Measurements from ENCODE around the gene IFNL1. TPM values are rescaled to one million over a fixed set of nuclear protein-coding genes. Genes with fewer than 3 reads are reported as not detected.
A peak's percentile ranks its signal among the peaks of the same experiment; 100 is the strongest.

Gene IFNL1
- total RNA-seq, 1 donor from 2014 or later: not detected

DNA sequence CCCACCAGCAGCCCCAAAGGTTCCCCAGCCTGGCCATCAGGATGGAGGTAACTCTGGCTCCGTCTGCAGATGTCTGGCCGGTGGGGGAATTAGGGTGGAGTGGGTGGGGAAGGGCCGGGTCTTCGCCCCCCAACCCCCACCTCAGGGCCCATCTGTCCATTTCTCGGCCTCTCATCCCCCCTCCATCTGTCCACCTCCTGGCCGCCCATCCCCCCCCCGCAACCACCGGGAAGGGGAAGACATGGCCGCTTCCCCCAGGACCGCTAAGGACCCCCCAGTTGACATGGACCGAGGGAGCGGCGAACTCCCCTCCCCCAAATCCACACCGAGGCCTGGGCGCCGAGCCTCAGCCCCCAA is 23.7 kb downstream of the IFNL1 start:
- no peak for TF ChIP-seq CTCF (IDR thresholded peaks at IDR 0.05)
- TF ChIP-seq POLR2AphosphoS5 (IDR thresholded peaks at IDR 0.05; ENCODE audit: insufficient read depth in 1 of 2, low read depth in 1 of 2): no peak
- TF ChIP-seq POLR2A (IDR thresholded peaks at IDR 0.05): no peak
- Histone ChIP-seq H3K27me3 (no peaks in the 10 kb centered on the region), H3K9me3 (no peaks in the 10 kb centered on the region), H3K4me1 (peaks cover 11% of the 10 kb centered on the region), H3K27ac (peak overlapping the region; percentile 42), H3K4me3 (peak overlapping the region; percentile 57 to 74), H3K36me3 (no peaks in the 10 kb centered on the region)
- no peak for DNase-seq (ENCODE audit: extremely low spot score in 2 of 2)
- intact Hi-C loops (cut with DNase I): no loop called here

DNA sequence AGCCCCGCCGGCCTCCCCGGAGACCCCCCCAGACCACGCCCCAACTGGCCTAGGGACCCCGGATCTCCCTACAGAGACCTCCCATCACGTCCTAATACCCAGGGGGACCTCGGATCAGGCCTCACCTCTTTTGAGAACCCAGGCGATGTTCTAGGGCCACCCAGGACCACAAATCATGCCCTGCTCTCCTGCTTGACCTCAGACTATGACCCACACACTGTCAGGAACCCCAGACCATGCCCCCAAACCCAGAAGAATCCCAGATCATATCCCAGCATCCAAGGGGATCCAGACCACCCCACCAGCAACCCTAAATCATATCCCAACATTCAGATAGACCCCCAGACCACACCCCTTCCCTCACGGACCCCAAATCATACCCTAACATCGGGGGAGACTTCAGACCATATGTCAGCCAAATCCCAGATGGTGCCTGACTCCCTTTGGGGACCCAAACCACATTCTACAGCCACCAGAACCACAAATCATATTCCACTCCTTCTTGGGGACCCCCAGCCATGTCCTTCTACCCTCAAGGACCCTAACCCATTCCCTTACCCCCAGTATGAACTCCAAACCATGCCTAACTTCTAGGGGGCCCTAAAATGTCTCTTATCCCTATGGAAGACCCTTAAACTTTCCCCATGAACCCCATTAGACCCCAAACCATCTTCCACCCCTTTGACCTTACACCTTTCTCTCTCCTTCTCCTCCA is 25.1 kb downstream of the IFNL1 start:
- Histone ChIP-seq H3K4me1 (peaks cover 11% of the 10 kb centered on the region), H3K4me3 (peak overlapping the region; percentile 57 to 74), H3K36me3 (no peaks in the 10 kb centered on the region), H3K27me3 (no peaks in the 10 kb centered on the region), H3K27ac (no peak overlapping the region), H3K9me3 (no peaks in the 10 kb centered on the region)
- intact Hi-C loops (cut with DNase I): no loop called here
- DNase-seq (ENCODE audit: extremely low spot score in 2 of 2): no peak
- TF ChIP-seq POLR2A (IDR thresholded peaks at IDR 0.05): no peak
- TF ChIP-seq POLR2AphosphoS5 (IDR thresholded peaks at IDR 0.05; ENCODE audit: insufficient read depth in 1 of 2, low read depth in 1 of 2): no peak
- TF ChIP-seq CTCF (IDR thresholded peaks at IDR 0.05): no peak

- Histone ChIP-seq H3K9me3 (no peaks in the 10 kb centered on the region), H3K27ac (no peak overlapping the region), H3K4me1 (peaks cover 11% of the 10 kb centered on the region), H3K27me3 (no peaks in the 10 kb centered on the region), H3K4me3 (no peak overlapping the region), H3K36me3 (no peaks in the 10 kb centered on the region)
- TF ChIP-seq POLR2AphosphoS5 (IDR thresholded peaks at IDR 0.05; ENCODE audit: insufficient read depth in 1 of 2, low read depth in 1 of 2) (no peak), POLR2A (IDR thresholded peaks at IDR 0.05) (no peak), CTCF (IDR thresholded peaks at IDR 0.05) (no peak)
- intact Hi-C loops (cut with DNase I): no loop called here
- DNase-seq (ENCODE audit: extremely low spot score in 2 of 2): no peak
Measured at GRCh38 chr19:39321832-39322176, 25.6 kb downstream of the IFNL1 start.

- Histone ChIP-seq H3K27ac (no peak overlapping the region), H3K4me1 (peaks cover 15% of the 10 kb centered on the region), H3K4me3 (no peak overlapping the region), H3K27me3 (no peaks in the 10 kb centered on the region), H3K9me3 (no peaks in the 10 kb centered on the region), H3K36me3 (no peaks in the 10 kb centered on the region)
- TF ChIP-seq POLR2A (IDR thresholded peaks at IDR 0.05): no peak
- TF ChIP-seq POLR2AphosphoS5 (IDR thresholded peaks at IDR 0.05; ENCODE audit: insufficient read depth in 1 of 2, low read depth in 1 of 2): no peak
- TF ChIP-seq CTCF (IDR thresholded peaks at IDR 0.05): no peak
- no peak for DNase-seq (ENCODE audit: extremely low spot score in 2 of 2)
- intact Hi-C loops (cut with DNase I): loop anchor here (2.0 kb wide), 1 partner anchor 202 kb away; no protein-coding TSS in a partner anchor
Measured at GRCh38 chr19:39324242-39324842, 28.1 kb downstream of the IFNL1 start.

Measured in vagina (tissue), 2 donors.